Smooth muscle cell (in vitro differentiated cells): ENCODE data around the gene SIMC1. TPM values are rescaled to one million over a fixed set of nuclear protein-coding genes. Genes with fewer than 3 reads are reported as not detected.

ENCODE experiments used
- DNase-seq: peaks from one replicate; lab custom pipeline; 2025; ENCODE audit not compliant: unreplicated experiment; lab: John Stamatoyannopoulos, UW
- H2AFZ ChIP-seq: fragments of 200-600 bp; sonication (generic); 2 replicates; pipeline ENCODE4 v1.6.0; 2016; ENCODE audit warnings: antibody characterized with exemption, low read depth, mild to moderate bottlenecking
- H3F3A ChIP-seq: fragments of 200-600 bp; sonication (generic); 2 replicates; pipeline ENCODE4 v1.6.0; 2017; ENCODE audit warnings: antibody characterized with exemption, low read depth
- H3K27ac ChIP-seq: fragments of 200-600 bp; sonication (generic); 2 replicates; pipeline ENCODE4 v1.5.1; 2016; ENCODE audit warnings: low read depth, mild to moderate bottlenecking
- H3K27me3 ChIP-seq: fragments of 200-600 bp; sonication (generic); 2 replicates; pipeline ENCODE4 v1.6.1; 2016; ENCODE audit warnings: low read depth, mild to moderate bottlenecking
- H3K36me3 ChIP-seq: fragments of 200-600 bp; sonication (generic); 2 replicates; pipeline ENCODE4 v1.5.1; 2016; ENCODE audit warnings: low read depth
- H3K4me1 ChIP-seq: fragments of 200-600 bp; sonication (generic); 2 replicates; pipeline ENCODE4 v1.5.1; 2016; ENCODE audit warnings: low read depth
- H3K4me2 ChIP-seq: fragments of 200-600 bp; sonication (generic); 2 replicates; pipeline ENCODE4 v1.6.0; 2016; ENCODE audit warnings: mild to moderate bottlenecking
- H3K4me3 ChIP-seq: fragments of 200-600 bp; sonication (generic); 2 replicates; pipeline ENCODE4 v1.5.1; 2016; ENCODE audit warnings: mild to moderate bottlenecking
- H3K79me2 ChIP-seq: fragments of 200-600 bp; sonication (generic); 2 replicates; pipeline ENCODE4 v1.6.0; 2016; ENCODE audit warnings: low read depth, mild to moderate bottlenecking
- H3K9ac ChIP-seq: fragments of 200-600 bp; sonication (generic); 2 replicates; pipeline ENCODE4 v1.6.0; 2016; ENCODE audit warnings: low read depth
- H3K9me3 ChIP-seq: fragments of 200-600 bp; sonication (generic); replicated peaks from 2 replicates; pipeline ENCODE4 v1.5.1; 2016; ENCODE audit warnings: low read depth
- H4K20me1 ChIP-seq: fragments of 200-600 bp; sonication (generic); 2 replicates; pipeline ENCODE4 v1.6.0; 2016; ENCODE audit warnings: low read depth
- WGBS: methylation state at CpG from one replicate; pipeline ENCODE4 v1.1.7; 2016; ENCODE audit warnings: low lambda C conversion rate; 5-methylcytosine and 5-hydroxymethylcytosine counted together
- polyA plus RNA-seq: library from polyadenylated mRNA; unstranded; fragments of >200 nt; fragmentation: Nextera tagmentation; extraction: Ambion mirVana; gene quantifications from 2 replicates; pipeline ENCODE4 v1.2.1, GENCODE V29; 2016
- total RNA-seq: library from RNA; depleted of rRNA; stranded (reverse); fragments of >200 nt; gene quantifications from 2 replicates; pipeline ENCODE4 v1.2.3, GENCODE V29; 2014
- TF ChIP-seq, protein P1 (sequence below): fragments of 200-600 bp; sonication (generic); IDR thresholded peaks from 2 replicates; pipeline ENCODE4 v1.5.1; 2017; ENCODE audit warnings: borderline replicate concordance, mild to moderate bottlenecking, antibody characterized with exemption; ENCODE audit not compliant: insufficient read depth, poor library complexity, severe bottlenecking

SIMC1 gene
- total and polyA plus RNA-seq, 2 experiments from 2014 or later: 15.3 to 16.3 TPM

DNA sequence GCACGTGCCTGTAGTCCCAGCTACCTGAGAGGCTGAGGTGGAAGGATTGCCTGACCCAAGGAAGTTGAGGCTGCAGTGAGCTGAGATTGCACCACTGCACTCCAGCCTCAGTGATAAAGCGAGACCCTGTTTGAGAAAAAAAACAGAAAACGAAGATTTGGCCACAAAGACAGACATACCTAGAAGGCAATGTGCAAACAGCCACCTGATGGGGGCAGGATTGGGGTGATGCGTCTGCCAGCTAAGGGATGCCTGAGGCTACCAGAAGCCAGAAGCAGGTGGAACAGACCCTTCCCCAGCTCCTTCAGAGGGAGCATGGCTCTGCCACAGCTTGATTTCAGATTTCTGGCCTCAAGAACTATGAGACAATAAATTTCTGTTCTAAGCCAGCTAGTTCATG lies 153.3 kb downstream of the SIMC1 start:
- no peak overlapping the region for H3K27ac ChIP-seq
- H3K27me3 ChIP-seq: no peaks in the 10 kb centered on the region
- peaks cover 16% of the 10 kb centered on the region for H3K79me2 ChIP-seq
- H3K4me3 ChIP-seq: no peak overlapping the region
- no peaks in the 10 kb centered on the region for H3K36me3 ChIP-seq
- no peaks in the 10 kb centered on the region for H3K9me3 ChIP-seq
- no peaks in the 10 kb centered on the region for H3F3A ChIP-seq
- TF ChIP-seq, protein P1, sequence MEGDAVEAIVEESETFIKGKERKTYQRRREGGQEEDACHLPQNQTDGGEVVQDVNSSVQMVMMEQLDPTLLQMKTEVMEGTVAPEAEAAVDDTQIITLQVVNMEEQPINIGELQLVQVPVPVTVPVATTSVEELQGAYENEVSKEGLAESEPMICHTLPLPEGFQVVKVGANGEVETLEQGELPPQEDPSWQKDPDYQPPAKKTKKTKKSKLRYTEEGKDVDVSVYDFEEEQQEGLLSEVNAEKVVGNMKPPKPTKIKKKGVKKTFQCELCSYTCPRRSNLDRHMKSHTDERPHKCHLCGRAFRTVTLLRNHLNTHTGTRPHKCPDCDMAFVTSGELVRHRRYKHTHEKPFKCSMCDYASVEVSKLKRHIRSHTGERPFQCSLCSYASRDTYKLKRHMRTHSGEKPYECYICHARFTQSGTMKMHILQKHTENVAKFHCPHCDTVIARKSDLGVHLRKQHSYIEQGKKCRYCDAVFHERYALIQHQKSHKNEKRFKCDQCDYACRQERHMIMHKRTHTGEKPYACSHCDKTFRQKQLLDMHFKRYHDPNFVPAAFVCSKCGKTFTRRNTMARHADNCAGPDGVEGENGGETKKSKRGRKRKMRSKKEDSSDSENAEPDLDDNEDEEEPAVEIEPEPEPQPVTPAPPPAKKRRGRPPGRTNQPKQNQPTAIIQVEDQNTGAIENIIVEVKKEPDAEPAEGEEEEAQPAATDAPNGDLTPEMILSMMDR: no peak
- no peak for DNase-seq
- H3K4me2 ChIP-seq: no peak overlapping the region
- peaks cover 14% of the 10 kb centered on the region for H3K4me1 ChIP-seq
- no peak overlapping the region for H3K9ac ChIP-seq
- no peaks in the 10 kb centered on the region for H4K20me1 ChIP-seq
- H2AFZ ChIP-seq: no peak overlapping the region
- WGBS: 97% methylated on average over 4 of the region's 4 CpGs

- Histone ChIP-seq H3K79me2 (peaks cover 12% of the 10 kb centered on the region), H3F3A (no peaks in the 10 kb centered on the region), H3K4me2 (no peak overlapping the region), H3K27me3 (no peaks in the 10 kb centered on the region), H3K4me1 (peaks cover 13% of the 10 kb centered on the region), H2AFZ (no peak overlapping the region), H4K20me1 (no peaks in the 10 kb centered on the region), H3K4me3 (no peak overlapping the region), H3K36me3 (no peaks in the 10 kb centered on the region), H3K9ac (no peak overlapping the region), H3K9me3 (no peaks in the 10 kb centered on the region), H3K27ac (no peak overlapping the region)
- WGBS: 95% methylated on average over 4 of the region's 4 CpGs
- TF ChIP-seq, protein P1: no peak
- no peak for DNase-seq
Measured at GRCh38 chr5:176391999-176392398, 153.8 kb downstream of the SIMC1 start.

DNA sequence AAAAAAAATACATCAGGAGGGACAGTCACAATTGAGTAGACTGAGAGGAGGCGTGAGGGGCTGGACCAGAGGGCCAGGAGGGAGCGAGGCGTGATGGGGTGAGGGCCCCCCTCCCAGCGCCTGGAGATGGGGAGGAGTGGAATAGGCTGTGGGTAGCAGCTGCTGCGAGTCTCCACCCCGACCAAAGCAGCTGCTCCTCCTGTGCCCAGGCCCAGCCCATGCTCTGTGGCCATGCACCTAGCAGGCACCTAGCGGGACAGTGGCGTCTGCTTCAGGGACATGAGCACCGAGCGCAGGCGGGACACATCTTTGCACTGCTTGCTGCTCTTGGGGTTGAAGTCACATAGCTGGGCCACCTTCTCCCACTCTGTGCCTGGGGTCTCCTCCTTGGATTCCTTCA lies 154.3 kb downstream of the SIMC1 start:
- Histone ChIP-seq H3K36me3 (no peaks in the 10 kb centered on the region), H2AFZ (no peak overlapping the region), H3K9me3 (no peaks in the 10 kb centered on the region), H3K79me2 (peaks cover 6% of the 10 kb centered on the region), H3K4me1 (peaks cover 7% of the 10 kb centered on the region), H3F3A (no peaks in the 10 kb centered on the region), H3K27me3 (no peaks in the 10 kb centered on the region), H3K9ac (no peak overlapping the region), H3K27ac (no peak overlapping the region), H4K20me1 (no peaks in the 10 kb centered on the region), H3K4me3 (no peak overlapping the region), H3K4me2 (no peak overlapping the region)
- no peak for DNase-seq
- TF ChIP-seq, protein P1: no peak
- WGBS: 97% methylated on average over 11 of the region's 11 CpGs

DNA sequence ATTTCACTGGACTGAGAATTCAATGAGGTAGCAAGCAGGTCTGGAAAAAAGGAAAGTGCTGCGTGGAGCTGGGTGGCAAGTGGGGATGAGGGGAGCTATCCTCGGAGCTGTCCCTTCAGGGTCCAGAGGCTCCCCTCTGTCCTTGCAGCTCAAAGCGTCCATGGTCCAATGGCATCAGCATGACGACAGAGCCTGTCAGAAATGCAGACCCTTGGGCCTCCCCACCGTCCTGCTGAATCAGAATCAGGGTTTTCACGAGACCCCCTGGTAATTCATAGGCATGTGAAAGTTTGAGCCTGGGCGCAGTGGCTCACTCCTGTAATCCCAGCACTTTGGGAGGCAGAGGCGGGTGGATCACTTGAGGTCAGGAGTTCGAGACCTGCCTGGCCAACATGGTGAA lies 155.9 kb downstream of the SIMC1 start:
- no peak overlapping the region for H3K4me3 ChIP-seq
- DNase-seq: no peak
- H3K9ac ChIP-seq: no peak overlapping the region
- 92% methylated on average over 9 of the region's 9 CpGs for WGBS
- no peaks in the 10 kb centered on the region for H3F3A ChIP-seq
- H3K79me2 ChIP-seq: no peaks in the 10 kb centered on the region
- no peaks in the 10 kb centered on the region for H4K20me1 ChIP-seq
- H3K9me3 ChIP-seq: no peaks in the 10 kb centered on the region
- no peak overlapping the region for H3K27ac ChIP-seq
- no peak overlapping the region for H2AFZ ChIP-seq
- TF ChIP-seq, protein P1: no peak
- H3K36me3 ChIP-seq: no peaks in the 10 kb centered on the region
- no peak overlapping the region for H3K4me2 ChIP-seq
- H3K4me1 ChIP-seq: peaks cover 3% of the 10 kb centered on the region
- H3K27me3 ChIP-seq: no peaks in the 10 kb centered on the region
